ENCODE data around the gene MALRD1.

GRCh38 chr10:19623321-19623720 is 574.7 kb downstream of the MALRD1 start:
- no peak for TF ChIP-seq CTCF (IDR thresholded peaks at IDR 0.05)
- no peak for TF ChIP-seq POLR2A (IDR thresholded peaks at IDR 0.05)
